Activated CD8-positive, alpha-beta memory T cell treated with anti-CD3 and anti-CD28 coated beads, Interleukin-2, amount 10 ng/mL, durations not matched to agents 7 days and 5 days (primary cell): ENCODE data around the gene SLC17A4. TPM values are rescaled to one million over a fixed set of nuclear protein-coding genes. Genes with fewer than 3 reads are reported as not detected.

ENCODE experiments used
- ATAC-seq: fragments of 150-1000 bp; cut with Tn5 transposase; one replicate; pipeline ENCODE4 v1.10.0; 2021; ENCODE audit warnings: moderate library complexity
- CTCF ChIA-PET: fragments of 350-600 bp; sonication (Branson Sonifier 250); formaldehyde crosslinking; loops from one replicate; lab custom pipeline; 2021; ENCODE audit warnings: antibody characterized with exemption; lab: Charles Lee
- DNase-seq: peaks from one replicate; pipeline ENCODE4 v3.0.0-alpha.2; 2020
- H3K27ac Mint-ChIP-seq: one replicate; pipeline ENCODE4 v1.8.0; 2021; ENCODE audit warnings: mild to moderate bottlenecking, mixed read lengths
- H3K27me3 Mint-ChIP-seq: one replicate; pipeline ENCODE4 v1.8.0; 2021; ENCODE audit warnings: mixed read lengths
- H3K36me3 Mint-ChIP-seq: one replicate; pipeline ENCODE4 v1.8.0; 2021; ENCODE audit warnings: mild to moderate bottlenecking, mixed read lengths
- H3K4me1 Mint-ChIP-seq: one replicate; pipeline ENCODE4 v1.8.0; 2021; ENCODE audit warnings: mixed read lengths
- H3K4me3 Mint-ChIP-seq: one replicate; pipeline ENCODE4 v1.8.0; 2021; ENCODE audit warnings: mild to moderate bottlenecking, moderate library complexity, mixed read lengths
- H3K9me3 Mint-ChIP-seq: one replicate; pipeline ENCODE4 v1.8.0; 2022; ENCODE audit warnings: low read depth, mixed read lengths
- total RNA-seq, 2 experiments: library from RNA; stranded (reverse); gene quantifications; one replicate each; pipeline ENCODE4 v1.2.3, GENCODE V29; 2021

The SLC17A4 gene
- total RNA-seq, 2 experiments from 2014 or later, result not detected

- DNase-seq (no peak), ATAC-seq (no peak)
- H3K36me3 Mint-ChIP-seq, result no peaks in the 10 kb centered on the region
- CTCF ChIA-PET, result interaction anchor here (2.2 kb wide), 1 partner anchor 8 kb away, joined by 8 read pairs; no protein-coding TSS in a partner anchor
- no peaks in the 10 kb centered on the region for H3K4me1 Mint-ChIP-seq
- H3K27me3 Mint-ChIP-seq, result peaks cover 23% of the 10 kb centered on the region
- H3K4me3 Mint-ChIP-seq, result no peak overlapping the region
- no peak overlapping the region for H3K27ac Mint-ChIP-seq
- no peaks in the 10 kb centered on the region for H3K9me3 Mint-ChIP-seq
Observed at GRCh38 chr6:25757936-25758642, 3.5 kb downstream of the SLC17A4 start.

DNA sequence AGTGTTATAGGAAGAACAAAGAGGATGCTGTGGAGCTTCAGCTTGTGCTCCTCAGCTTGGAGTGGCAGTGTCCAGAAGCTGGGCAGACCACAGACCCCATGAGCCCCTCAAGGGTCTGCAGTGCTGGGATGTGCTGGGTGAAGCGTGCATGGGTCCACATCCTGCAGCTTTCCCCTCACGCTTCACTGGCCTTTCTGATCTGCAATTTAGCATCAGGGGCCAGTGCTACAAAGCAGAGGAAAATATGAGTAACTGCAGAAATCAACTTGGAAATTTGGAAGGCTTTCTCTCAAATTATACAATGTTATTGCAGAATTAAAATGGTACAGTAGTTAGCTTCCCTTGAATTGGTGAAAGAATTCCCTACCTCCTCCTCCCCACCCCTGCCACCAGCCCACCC, 10.1 kb downstream of the SLC17A4 start:
- CTCF ChIA-PET, result no interaction called here
- no peaks in the 10 kb centered on the region for H3K36me3 Mint-ChIP-seq
- DNase-seq (no peak), ATAC-seq (no peak)
- no peak overlapping the region for H3K27ac Mint-ChIP-seq
- no peaks in the 10 kb centered on the region for H3K9me3 Mint-ChIP-seq
- H3K4me1 Mint-ChIP-seq, result no peaks in the 10 kb centered on the region
- no peak overlapping the region for H3K4me3 Mint-ChIP-seq
- peaks cover 13% of the 10 kb centered on the region for H3K27me3 Mint-ChIP-seq

DNA sequence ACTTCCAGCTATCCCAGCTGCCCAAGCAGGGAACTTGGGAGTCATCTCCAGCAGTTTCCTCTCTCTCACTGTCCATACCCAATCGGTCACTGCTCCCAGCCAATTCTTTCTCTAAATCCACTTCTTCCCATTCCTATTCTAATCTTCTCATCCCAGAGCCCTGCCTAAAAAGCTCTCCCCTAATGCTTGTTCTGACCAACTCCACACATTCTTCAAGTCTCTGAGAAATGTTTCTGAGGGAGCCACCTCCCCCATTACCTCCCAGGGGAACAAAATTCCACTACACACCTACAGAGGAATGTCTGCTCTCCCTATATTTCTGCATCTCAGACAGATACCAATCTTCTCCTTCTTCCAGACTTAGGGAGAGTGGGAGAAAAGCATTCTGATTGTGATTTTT, 14.0 kb downstream of the SLC17A4 start:
- H3K4me1 Mint-ChIP-seq, result peaks cover 2% of the 10 kb centered on the region
- no peak overlapping the region for H3K27ac Mint-ChIP-seq
- CTCF ChIA-PET, result no interaction called here
- ATAC-seq (no peak), DNase-seq (no peak)
- no peaks in the 10 kb centered on the region for H3K36me3 Mint-ChIP-seq
- H3K9me3 Mint-ChIP-seq, result no peaks in the 10 kb centered on the region
- H3K4me3 Mint-ChIP-seq, result no peak overlapping the region
- peaks cover 14% of the 10 kb centered on the region for H3K27me3 Mint-ChIP-seq

GRCh38 chr6:25769983-25770382, 15.4 kb downstream of the SLC17A4 start:
- ATAC-seq, result no peak
- H3K4me3 Mint-ChIP-seq, result no peak overlapping the region
- H3K27me3 Mint-ChIP-seq, result peaks cover 14% of the 10 kb centered on the region
- H3K36me3 Mint-ChIP-seq, result no peaks in the 10 kb centered on the region
- DNase-seq, result no peak
- H3K4me1 Mint-ChIP-seq, result peaks cover 2% of the 10 kb centered on the region
- H3K27ac Mint-ChIP-seq, result no peak overlapping the region
- no peaks in the 10 kb centered on the region for H3K9me3 Mint-ChIP-seq
- CTCF ChIA-PET, result no interaction called here

GRCh38 chr6:25774120-25774715, 19.7 kb downstream of the SLC17A4 start:
- CTCF ChIA-PET, result no interaction called here
- H3K4me3 Mint-ChIP-seq, result no peak overlapping the region
- H3K27me3 Mint-ChIP-seq, result peaks cover 7% of the 10 kb centered on the region
- no peaks in the 10 kb centered on the region for H3K9me3 Mint-ChIP-seq
- H3K36me3 Mint-ChIP-seq, result no peaks in the 10 kb centered on the region
- DNase-seq, result no peak
- no peak for ATAC-seq
- no peak overlapping the region for H3K27ac Mint-ChIP-seq
- H3K4me1 Mint-ChIP-seq, result peaks cover 23% of the 10 kb centered on the region

DNA sequence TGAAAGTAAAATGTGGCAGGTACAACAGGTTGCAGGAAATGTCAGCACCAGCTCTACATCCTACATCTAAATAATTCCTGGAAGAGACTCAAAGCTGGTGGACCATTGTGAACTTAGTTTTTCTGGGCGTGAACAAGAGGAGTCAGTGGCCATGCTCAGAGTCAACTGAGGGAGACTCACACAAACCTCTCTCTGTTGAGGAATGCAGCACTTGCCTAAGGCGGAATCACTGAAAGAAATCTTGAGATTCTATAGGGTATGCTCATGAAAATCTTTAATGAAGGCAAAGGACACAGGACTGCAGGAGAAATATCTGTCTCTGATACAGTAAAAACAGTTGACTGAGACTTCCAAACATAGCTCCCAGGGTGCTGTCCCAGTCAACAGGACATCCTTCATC, 22.5 kb downstream of the SLC17A4 start:
- ATAC-seq (no peak), DNase-seq (no peak)
- no peaks in the 10 kb centered on the region for H3K27me3 Mint-ChIP-seq
- H3K27ac Mint-ChIP-seq, result no peak overlapping the region
- H3K4me3 Mint-ChIP-seq, result no peak overlapping the region
- peaks cover 23% of the 10 kb centered on the region for H3K4me1 Mint-ChIP-seq
- no peaks in the 10 kb centered on the region for H3K36me3 Mint-ChIP-seq
- H3K9me3 Mint-ChIP-seq, result no peaks in the 10 kb centered on the region
- CTCF ChIA-PET, result no interaction called here

GRCh38 chr6:25777856-25778649, 23.5 kb downstream of the SLC17A4 start:
- Mint-ChIP-seq H3K27ac (peak overlapping the region; percentile 4), H3K4me1 (peaks cover 23% of the 10 kb centered on the region), H3K36me3 (no peaks in the 10 kb centered on the region), H3K27me3 (no peaks in the 10 kb centered on the region), H3K4me3 (no peak overlapping the region), H3K9me3 (no peaks in the 10 kb centered on the region)
- ATAC-seq, result peak; percentile 9
- DNase-seq, result no peak
- CTCF ChIA-PET, result no interaction called here

DNA sequence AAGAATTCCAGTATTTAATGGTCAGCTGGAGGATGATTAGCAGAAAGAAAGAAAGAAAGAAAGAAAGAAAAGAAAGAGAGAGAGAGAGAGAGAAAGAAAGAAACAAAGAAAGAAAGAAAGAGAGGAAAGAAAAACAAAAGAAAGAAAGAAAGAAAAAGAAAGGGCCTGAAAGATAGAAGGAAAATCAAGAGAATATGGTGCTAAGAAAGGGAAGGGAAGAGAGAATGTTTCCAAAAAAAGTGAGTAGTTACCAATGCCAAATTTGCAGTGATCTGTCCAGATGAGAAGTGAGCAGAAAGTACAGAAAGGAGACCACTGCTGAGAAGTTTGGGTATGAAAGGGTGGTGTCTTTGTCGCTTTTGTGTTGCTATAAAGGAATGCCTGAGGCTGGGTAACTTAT, 26.6 kb downstream of the SLC17A4 start:
- CTCF ChIA-PET, result no interaction called here
- Mint-ChIP-seq H3K4me1 (peaks cover 21% of the 10 kb centered on the region), H3K36me3 (no peaks in the 10 kb centered on the region), H3K9me3 (no peaks in the 10 kb centered on the region), H3K27me3 (no peaks in the 10 kb centered on the region), H3K4me3 (no peak overlapping the region), H3K27ac (no peak overlapping the region)
- ATAC-seq (no peak), DNase-seq (no peak)

DNA sequence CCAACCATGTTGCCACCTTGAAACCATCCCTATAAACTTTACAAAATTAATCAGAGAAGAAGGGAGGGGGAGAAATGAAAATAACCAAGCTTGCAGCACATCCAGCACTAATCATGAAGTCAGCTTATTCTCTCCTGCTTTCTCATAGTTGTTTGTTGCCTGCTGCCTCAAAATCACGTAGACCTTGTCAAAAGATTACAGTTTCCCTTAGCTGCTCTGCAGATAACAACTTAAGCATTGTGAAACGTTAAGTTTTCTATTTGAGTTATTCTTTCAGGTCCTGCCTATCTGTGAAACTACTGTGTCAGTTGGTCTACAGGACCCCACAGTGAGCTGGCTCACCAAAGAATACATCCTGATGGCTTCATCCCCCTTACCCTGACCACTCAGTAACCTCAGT, 32.9 kb downstream of the SLC17A4 start:
- Mint-ChIP-seq H3K27ac (no peak overlapping the region), H3K27me3 (no peaks in the 10 kb centered on the region), H3K9me3 (no peaks in the 10 kb centered on the region), H3K4me3 (no peak overlapping the region), H3K36me3 (no peaks in the 10 kb centered on the region), H3K4me1 (peaks cover 8% of the 10 kb centered on the region)
- CTCF ChIA-PET, result interaction anchor here (1.0 to 2.5 kb wide), 3 partner anchors 9 to 95 kb away, joined by 3 to 12 read pairs (median 4); no protein-coding TSS in a partner anchor
- ATAC-seq (no peak), DNase-seq (no peak)

DNA sequence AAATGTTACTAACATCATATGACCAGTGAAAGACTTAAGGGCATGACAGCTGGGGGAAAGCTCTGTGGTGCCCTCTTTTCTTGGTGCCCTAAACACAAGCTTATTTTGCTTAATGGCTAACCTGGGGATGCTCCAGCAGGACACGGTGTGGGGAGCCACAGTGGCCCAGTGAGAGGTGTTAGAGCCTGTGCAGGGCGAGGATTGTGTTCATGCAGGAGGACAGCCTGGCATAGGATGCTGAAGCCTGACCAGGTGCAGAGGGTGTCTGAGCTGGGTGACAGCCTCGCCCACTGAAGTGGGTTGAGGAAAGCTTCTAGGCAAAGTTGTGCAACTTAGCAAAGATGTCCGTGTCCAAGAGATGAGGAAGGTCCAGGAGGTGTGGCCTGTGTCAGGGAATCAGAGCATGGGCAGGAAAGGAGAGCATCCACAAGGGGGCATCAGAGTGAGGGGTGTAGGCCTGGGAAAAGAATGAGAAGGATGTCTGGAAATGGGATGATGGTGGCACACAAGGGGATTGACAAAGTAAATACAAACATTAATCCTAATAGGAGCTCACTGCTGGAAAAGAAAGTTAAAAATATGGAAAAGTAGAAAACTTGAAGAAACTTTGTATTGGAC, 33.9 kb downstream of the SLC17A4 start:
- ATAC-seq (no peak), DNase-seq (peak; percentile 46)
- H3K9me3 Mint-ChIP-seq, result no peaks in the 10 kb centered on the region
- H3K4me1 Mint-ChIP-seq, result peaks cover 8% of the 10 kb centered on the region
- CTCF ChIA-PET, result interaction anchor here (0.6 to 3.5 kb wide), 15 partner anchors 8 to 229 kb away, joined by 3 to 12 read pairs (median 3); a partner anchor contains a TSS
- no peaks in the 10 kb centered on the region for H3K27me3 Mint-ChIP-seq
- no peak overlapping the region for H3K4me3 Mint-ChIP-seq
- H3K27ac Mint-ChIP-seq, result no peak overlapping the region
- H3K36me3 Mint-ChIP-seq, result no peaks in the 10 kb centered on the region

DNA sequence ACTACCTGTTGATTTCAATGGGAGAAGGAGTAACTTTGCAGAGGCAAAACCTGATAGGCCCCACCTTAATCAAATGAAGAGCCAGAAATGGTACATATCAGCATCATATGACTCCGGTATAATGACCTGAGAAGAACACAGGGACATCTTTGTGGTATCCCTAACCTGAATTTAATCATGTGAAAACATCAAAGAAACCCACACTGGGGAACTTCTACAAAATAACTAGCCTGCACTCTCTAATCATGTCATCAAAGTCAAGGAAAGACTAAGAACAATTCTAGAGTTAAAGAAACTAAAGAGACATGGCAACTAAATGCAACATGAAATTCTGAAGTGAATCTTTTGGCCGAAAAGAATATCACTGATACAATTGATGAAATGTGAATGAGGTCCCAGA, 34.9 kb downstream of the SLC17A4 start:
- H3K4me1 Mint-ChIP-seq, result peaks cover 8% of the 10 kb centered on the region
- CTCF ChIA-PET, result interaction anchor here (0.6 to 3.5 kb wide), 5 partner anchors 93 to 510 kb away, joined by 3 to 10 read pairs (median 4); partner anchors contain the start of gene CARMIL1
- no peaks in the 10 kb centered on the region for H3K27me3 Mint-ChIP-seq
- DNase-seq (no peak), ATAC-seq (no peak)
- H3K27ac Mint-ChIP-seq, result no peak overlapping the region
- no peak overlapping the region for H3K4me3 Mint-ChIP-seq
- H3K9me3 Mint-ChIP-seq, result no peaks in the 10 kb centered on the region
- no peaks in the 10 kb centered on the region for H3K36me3 Mint-ChIP-seq

GRCh38 chr6:25792016-25792415, 37.5 kb downstream of the SLC17A4 start:
- H3K4me3 Mint-ChIP-seq, result no peak overlapping the region
- H3K4me1 Mint-ChIP-seq, result peaks cover 8% of the 10 kb centered on the region
- CTCF ChIA-PET, result interaction anchor here (1.5 kb wide), 1 partner anchor 200 kb away, joined by 4 read pairs; no protein-coding TSS in a partner anchor
- H3K9me3 Mint-ChIP-seq, result no peaks in the 10 kb centered on the region
- no peaks in the 10 kb centered on the region for H3K27me3 Mint-ChIP-seq
- H3K27ac Mint-ChIP-seq, result no peak overlapping the region
- no peak for ATAC-seq
- H3K36me3 Mint-ChIP-seq, result no peaks in the 10 kb centered on the region
- no peak for DNase-seq

DNA sequence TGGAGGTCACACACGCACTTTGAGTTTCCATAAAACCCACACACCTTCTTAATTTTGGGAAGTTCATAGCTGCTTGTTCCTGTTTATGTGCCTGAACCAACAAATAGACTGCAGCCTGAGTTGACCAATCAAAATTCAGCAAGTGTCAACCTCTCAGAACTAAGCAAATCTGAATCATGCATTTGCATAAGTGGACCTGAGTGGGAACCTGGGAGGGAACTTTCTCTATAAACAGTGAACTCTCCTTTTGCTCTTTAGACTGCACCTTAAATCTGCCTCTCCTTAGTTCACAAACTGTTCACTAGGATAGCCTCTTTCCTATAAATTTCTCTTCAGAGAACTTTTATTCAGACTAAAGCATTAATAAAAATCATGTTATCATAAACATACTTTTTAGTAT, 39.4 kb downstream of the SLC17A4 start:
- no peaks in the 10 kb centered on the region for H3K36me3 Mint-ChIP-seq
- peaks cover 9% of the 10 kb centered on the region for H3K27me3 Mint-ChIP-seq
- peaks cover 5% of the 10 kb centered on the region for H3K4me1 Mint-ChIP-seq
- no peak for DNase-seq
- no peak for ATAC-seq
- no peaks in the 10 kb centered on the region for H3K9me3 Mint-ChIP-seq
- no peak overlapping the region for H3K4me3 Mint-ChIP-seq
- CTCF ChIA-PET, result no interaction called here
- no peak overlapping the region for H3K27ac Mint-ChIP-seq
